Activated CD8-positive, alpha-beta memory T cell treated with anti-CD3 and anti-CD28 coated beads, Interleukin-2, amount 50 U/mL, for 1 hour (primary cell): ENCODE measurements around the gene RPS27.

Source experiments
- DNase-seq: peaks from one replicate; pipeline ENCODE4 v3.0.0-alpha.2; 2020; ENCODE audit errors: extremely low read depth

RPS27 gene

GRCh38 chr1:153990468-153991150, at the start of gene RPS27:
RPS27 (plus strand) TSS chr1:153990762; CDS start chr1:153990797, 35 bp downstream.
- DNase-seq: peak; percentile 93

- DNase-seq: no peak
Observed at GRCh38 chr1:153941826-153942725, 48.5 kb upstream of the RPS27 start.

GRCh38 chr1:153942766-153943549, 47.6 kb upstream of the RPS27 start:
- DNase-seq: no peak

GRCh38 chr1:153944005-153944826, 46.3 kb upstream of the RPS27 start:
- no peak for DNase-seq

- DNase-seq: no peak
Observed at GRCh38 chr1:153944827-153945117, 45.8 kb upstream of the RPS27 start.

GRCh38 chr1:153945131-153945794, 45.3 kb upstream of the RPS27 start:
- no peak for DNase-seq

- no peak for DNase-seq
Observed at GRCh38 chr1:153945795-153946621, 44.6 kb upstream of the RPS27 start.

- no peak for DNase-seq
Observed at GRCh38 chr1:153946622-153947241, 43.8 kb upstream of the RPS27 start, which contains the start of gene DENND4B. DENND4B (minus strand) TSS chr1:153946718; CDS start chr1:153944374, 2,344 bp downstream.

- no peak for DNase-seq
Observed at GRCh38 chr1:153951183-153951582, 39.4 kb upstream of the RPS27 start.

- no peak for DNase-seq
Observed at GRCh38 chr1:153951801-153952200, 38.8 kb upstream of the RPS27 start.

- DNase-seq: no peak
Observed at GRCh38 chr1:153953859-153954365, 36.6 kb upstream of the RPS27 start.

- DNase-seq: no peak
Observed at GRCh38 chr1:153954826-153955225, 35.7 kb upstream of the RPS27 start.

- DNase-seq: no peak
Observed at GRCh38 chr1:153956997-153957715, 33.4 kb upstream of the RPS27 start.

- DNase-seq: no peak
Observed at GRCh38 chr1:153957744-153958110, 32.8 kb upstream of the RPS27 start.

GRCh38 chr1:153958111-153958960, 32.2 kb upstream of the RPS27 start, which contains the start of gene CRTC2:
CRTC2 (minus strand) TSS chr1:153958612; CDS start chr1:153958497, 115 bp downstream.
- DNase-seq: peak; percentile 94

GRCh38 chr1:153958961-153959260, 31.7 kb upstream of the RPS27 start:
- no peak for DNase-seq

- DNase-seq: no peak
Observed at GRCh38 chr1:153959454-153959853, 31.1 kb upstream of the RPS27 start.

- DNase-seq: no peak
Observed at GRCh38 chr1:153960206-153960605, 30.4 kb upstream of the RPS27 start.
